Activated T-helper 2 cell treated with anti-CD3 and anti-CD28 coated beads, Interferon-gamma antibody, Interleukin-2, Interleukin-4, amounts not matched to agents 10 μg/mL and 5 μg/mL and 100 μg/mL, durations not matched to agents 14 hours and 24 hours and 36 hours (primary cell): ENCODE measurements around the gene PTPRN2. TPM values are rescaled to one million over a fixed set of nuclear protein-coding genes. Genes with fewer than 3 reads are reported as not detected.
"Not testable (repeated sequence)": the region's sequence is repeated elsewhere in the genome, so short reads cannot be mapped to it uniquely, and the experiment has no call there.

Experiments used
- DNase-seq: peaks from one replicate; pipeline ENCODE4 v3.0.0; 2021; ENCODE audit warnings: low spot score
- H3K27ac Mint-ChIP-seq: one replicate; pipeline ENCODE4 v1.8.0; 2021; ENCODE audit warnings: mixed read lengths
- H3K27me3 Mint-ChIP-seq: one replicate; pipeline ENCODE4 v1.8.0; 2021; ENCODE audit warnings: low read depth, mixed read lengths
- H3K36me3 Mint-ChIP-seq: one replicate; pipeline ENCODE4 v1.8.0; 2021; ENCODE audit warnings: low read depth, mixed read lengths
- H3K4me1 Mint-ChIP-seq: one replicate; pipeline ENCODE4 v1.8.0; 2021; ENCODE audit warnings: low read depth, mixed read lengths
- H3K4me3 Mint-ChIP-seq: one replicate; pipeline ENCODE4 v1.8.0; 2021; ENCODE audit warnings: low read depth, mild to moderate bottlenecking, moderate library complexity, mixed read lengths
- H3K9me3 Mint-ChIP-seq: one replicate; pipeline ENCODE4 v1.8.0; 2021; ENCODE audit warnings: mixed read lengths
- intact Hi-C: fragments of 100-400 bp; cut with micrococcal nuclease; formaldehyde crosslinking; loops from one replicate; pipeline ENCODE4 v1.15.1; 2023
- total RNA-seq: library from RNA; stranded (reverse); gene quantifications from 2 replicates; pipeline ENCODE4 v1.2.3, GENCODE V29; 2022

Gene PTPRN2
- total RNA-seq, 1 donor from 2014 or later = 1.3 TPM

GRCh38 chr7:158160199-158160598, 427.4 kb downstream of the PTPRN2 start:
- Mint-ChIP-seq H3K27me3 (no peaks in the 10 kb centered on the region), H3K9me3 (peaks cover 47% of the 10 kb centered on the region), H3K27ac (no peak overlapping the region), H3K4me3 (no peak overlapping the region), H3K36me3 (no peaks in the 10 kb centered on the region), H3K4me1 (no peaks in the 10 kb centered on the region)
- intact Hi-C loops = no loop called here
- no peak for DNase-seq

GRCh38 chr7:158157460-158157859, 430.2 kb downstream of the PTPRN2 start:
- Mint-ChIP-seq H3K9me3 (peaks cover 36% of the 10 kb centered on the region), H3K36me3 (no peaks in the 10 kb centered on the region), H3K27ac (no peak overlapping the region), H3K4me3 (no peak overlapping the region), H3K4me1 (no peaks in the 10 kb centered on the region), H3K27me3 (no peaks in the 10 kb centered on the region)
- intact Hi-C loops = no loop called here
- no peak for DNase-seq

DNA sequence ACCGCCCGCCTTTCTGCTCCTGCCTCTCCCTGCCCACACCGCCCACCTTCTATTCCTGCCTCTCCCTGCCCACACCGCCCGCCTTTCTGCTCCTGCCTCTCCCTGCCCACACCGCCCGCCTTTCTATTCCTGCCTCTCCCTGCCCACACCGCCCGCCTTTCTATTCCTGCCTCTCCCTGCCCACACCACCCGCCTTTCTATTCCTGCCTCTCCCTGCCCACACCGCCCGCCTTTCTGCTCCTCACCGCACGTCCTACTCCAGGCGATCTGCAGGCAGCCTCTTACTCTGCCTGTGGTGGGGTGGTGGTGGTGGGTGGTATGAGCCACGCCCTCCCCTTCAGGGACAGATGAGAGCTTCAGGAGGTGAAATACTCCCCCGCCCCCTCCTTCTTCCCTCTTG, 436.4 kb downstream of the PTPRN2 start:
- H3K4me1 Mint-ChIP-seq, intact Hi-C loops, H3K27ac Mint-ChIP-seq, H3K27me3 Mint-ChIP-seq, H3K36me3 Mint-ChIP-seq, H3K4me3 Mint-ChIP-seq: not testable (repeated sequence)
- peak; percentile 33 for DNase-seq
- peaks cover 33% of the 10 kb centered on the region for H3K9me3 Mint-ChIP-seq

GRCh38 chr7:158150234-158150633, 437.4 kb downstream of the PTPRN2 start:
- no peak for DNase-seq
- peaks cover 34% of the 10 kb centered on the region for H3K9me3 Mint-ChIP-seq
- H3K4me1 Mint-ChIP-seq = no peaks in the 10 kb centered on the region

DNA sequence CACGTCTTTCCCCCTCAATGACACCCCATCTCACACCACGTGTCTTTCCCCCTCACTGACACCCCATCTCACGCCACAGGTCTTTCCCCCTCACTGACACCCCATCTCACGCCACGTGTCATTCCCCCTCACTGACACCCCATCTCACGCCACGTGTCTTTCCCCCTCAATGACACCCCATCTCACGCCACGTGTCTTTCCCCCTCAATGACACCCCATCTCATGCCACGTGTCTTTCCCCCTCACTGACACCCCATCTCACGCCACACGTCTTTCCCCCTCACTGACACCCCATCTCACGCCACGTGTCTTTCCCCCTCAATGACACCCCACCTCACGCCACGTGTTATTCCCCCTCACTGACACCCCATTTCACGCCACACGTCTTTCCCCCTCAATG, 440.2 kb downstream of the PTPRN2 start:
- peaks cover 34% of the 10 kb centered on the region for H3K9me3 Mint-ChIP-seq
- H3K4me3 Mint-ChIP-seq, H3K4me1 Mint-ChIP-seq, H3K36me3 Mint-ChIP-seq, intact Hi-C loops, H3K27me3 Mint-ChIP-seq, H3K27ac Mint-ChIP-seq, DNase-seq: not testable (repeated sequence)

More at GRCh38 chr7:158150234-158150633, 437.4 kb downstream of the PTPRN2 start:
- Mint-ChIP-seq H3K36me3 (no peaks in the 10 kb centered on the region), H3K4me3 (no peak overlapping the region), H3K27ac (no peak overlapping the region), H3K27me3 (no peaks in the 10 kb centered on the region)
- intact Hi-C loops = no loop called here

GRCh38 chr7:158145370-158145769, 442.3 kb downstream of the PTPRN2 start:
- no peak overlapping the region for H3K4me3 Mint-ChIP-seq
- peaks cover 30% of the 10 kb centered on the region for H3K9me3 Mint-ChIP-seq
- no peaks in the 10 kb centered on the region for H3K27me3 Mint-ChIP-seq
- DNase-seq = no peak
- no peaks in the 10 kb centered on the region for H3K36me3 Mint-ChIP-seq
- no peaks in the 10 kb centered on the region for H3K4me1 Mint-ChIP-seq
- intact Hi-C loops = no loop called here
- H3K27ac Mint-ChIP-seq = no peak overlapping the region

DNA sequence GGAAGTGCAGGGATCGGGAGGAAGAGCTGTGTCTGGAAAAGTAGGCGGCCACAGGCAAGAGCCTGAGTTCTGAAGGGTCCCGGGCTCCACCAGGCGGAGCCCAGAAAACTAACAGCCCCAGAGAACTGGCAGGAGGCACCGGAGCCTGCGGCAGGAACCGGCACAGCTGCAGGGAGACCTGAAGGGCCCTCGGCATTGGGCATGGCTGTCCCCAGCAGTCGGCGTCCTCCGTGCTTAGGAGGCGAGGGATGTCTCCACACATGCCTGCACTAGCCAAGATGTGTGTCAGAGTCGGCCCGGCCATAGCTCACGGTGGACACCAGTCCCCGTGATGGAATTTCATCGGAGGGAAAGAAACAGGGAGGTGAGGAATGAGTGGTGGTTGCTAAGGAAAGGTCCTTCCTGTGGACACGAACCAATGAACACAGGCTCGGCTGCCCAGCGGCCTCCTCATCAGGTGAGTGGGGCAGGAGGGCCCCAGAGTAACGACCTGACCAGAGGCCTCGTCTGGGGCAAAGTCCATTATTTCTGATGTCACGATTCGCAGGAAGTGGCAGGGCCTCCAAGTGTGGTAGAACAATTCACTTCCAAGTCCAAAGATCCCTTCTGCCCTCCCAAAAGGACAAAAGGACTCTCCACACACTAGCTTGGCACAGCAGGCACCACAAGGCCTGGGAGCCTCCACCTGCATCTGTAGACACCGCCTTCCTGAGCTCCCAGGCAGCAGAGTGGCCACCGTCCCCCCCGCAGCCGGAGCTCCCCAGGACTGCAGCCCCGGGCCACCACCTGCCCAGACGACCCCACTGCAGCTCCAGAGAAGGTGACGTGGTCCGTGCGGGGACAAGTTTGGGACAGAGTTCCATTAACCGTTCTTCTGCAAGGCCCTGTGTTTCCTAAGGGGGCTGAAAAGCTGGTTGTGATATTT, 444.2 kb downstream of the PTPRN2 start:
- no peak overlapping the region for H3K4me3 Mint-ChIP-seq
- no peak overlapping the region for H3K27ac Mint-ChIP-seq
- H3K9me3 Mint-ChIP-seq = peaks cover 39% of the 10 kb centered on the region
- intact Hi-C loops = no loop called here
- no peaks in the 10 kb centered on the region for H3K27me3 Mint-ChIP-seq
- no peaks in the 10 kb centered on the region for H3K36me3 Mint-ChIP-seq
- H3K4me1 Mint-ChIP-seq = no peaks in the 10 kb centered on the region
- DNase-seq = no peak

- H3K4me1 Mint-ChIP-seq = no peaks in the 10 kb centered on the region
- H3K27me3 Mint-ChIP-seq = no peaks in the 10 kb centered on the region
- no peak for DNase-seq
- no peaks in the 10 kb centered on the region for H3K36me3 Mint-ChIP-seq
- H3K9me3 Mint-ChIP-seq = peaks cover 44% of the 10 kb centered on the region
- no peak overlapping the region for H3K27ac Mint-ChIP-seq
- intact Hi-C loops = no loop called here
- no peak overlapping the region for H3K4me3 Mint-ChIP-seq
These were observed 445.0 kb downstream of the PTPRN2 start for GRCh38 chr7:158142657-158143056.

GRCh38 chr7:158141806-158142518, 445.7 kb downstream of the PTPRN2 start:
- intact Hi-C loops = no loop called here
- H3K27ac Mint-ChIP-seq = no peak overlapping the region

DNA sequence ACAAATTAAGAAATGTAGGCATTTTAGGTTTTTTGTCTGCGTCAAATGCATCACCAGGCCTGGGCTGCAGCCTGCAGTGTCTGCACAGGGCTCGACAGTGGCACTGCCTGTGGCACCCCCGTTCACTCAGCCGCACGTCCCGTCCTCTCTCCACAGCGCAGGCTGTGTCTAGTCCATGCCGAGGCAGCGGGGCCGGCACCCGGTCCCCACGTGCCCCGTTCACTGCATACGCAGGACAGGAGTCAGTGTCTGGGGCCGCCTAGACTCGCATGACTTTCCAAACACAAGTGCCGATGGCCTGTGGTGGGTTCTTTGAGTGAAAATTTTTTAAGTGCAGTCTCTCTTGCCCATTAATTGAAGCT, 446.4 kb downstream of the PTPRN2 start:
- Mint-ChIP-seq H3K9me3 (peaks cover 43% of the 10 kb centered on the region), H3K4me3 (no peak overlapping the region), H3K27ac (no peak overlapping the region), H3K4me1 (no peaks in the 10 kb centered on the region), H3K27me3 (no peaks in the 10 kb centered on the region), H3K36me3 (no peaks in the 10 kb centered on the region)
- intact Hi-C loops = no loop called here
- DNase-seq = no peak

More at GRCh38 chr7:158141806-158142518, 445.7 kb downstream of the PTPRN2 start:
- no peak for DNase-seq
- H3K9me3 Mint-ChIP-seq = peaks cover 44% of the 10 kb centered on the region
- H3K27me3 Mint-ChIP-seq = no peaks in the 10 kb centered on the region
- H3K4me3 Mint-ChIP-seq = no peak overlapping the region
- H3K36me3 Mint-ChIP-seq = no peaks in the 10 kb centered on the region
- H3K4me1 Mint-ChIP-seq = no peaks in the 10 kb centered on the region

- no peaks in the 10 kb centered on the region for H3K4me1 Mint-ChIP-seq
- no peak for DNase-seq
- no peak overlapping the region for H3K4me3 Mint-ChIP-seq
- H3K27me3 Mint-ChIP-seq = no peaks in the 10 kb centered on the region
- intact Hi-C loops = no loop called here
- H3K9me3 Mint-ChIP-seq = peaks cover 38% of the 10 kb centered on the region
- H3K36me3 Mint-ChIP-seq = no peaks in the 10 kb centered on the region
- H3K27ac Mint-ChIP-seq = no peak overlapping the region
These were observed 446.9 kb downstream of the PTPRN2 start for GRCh38 chr7:158140538-158141220.

GRCh38 chr7:158139499-158139898, 448.1 kb downstream of the PTPRN2 start:
- Mint-ChIP-seq H3K27me3 (no peaks in the 10 kb centered on the region), H3K4me3 (no peak overlapping the region), H3K36me3 (no peaks in the 10 kb centered on the region), H3K9me3 (peaks cover 37% of the 10 kb centered on the region), H3K27ac (no peak overlapping the region), H3K4me1 (no peaks in the 10 kb centered on the region)
- intact Hi-C loops = no loop called here
- no peak for DNase-seq

GRCh38 chr7:158138329-158138597, 449.4 kb downstream of the PTPRN2 start:
- Mint-ChIP-seq H3K9me3 (peaks cover 36% of the 10 kb centered on the region), H3K27ac (no peak overlapping the region), H3K4me3 (no peak overlapping the region), H3K27me3 (no peaks in the 10 kb centered on the region), H3K4me1 (no peaks in the 10 kb centered on the region), H3K36me3 (no peaks in the 10 kb centered on the region)
- intact Hi-C loops = no loop called here
- no peak for DNase-seq
